Measurements from ENCODE around the gene DNAAF3.

Gene DNAAF3
- total RNA-seq = 0 to 0.88 (median 0) reads per million in 17 experiments

DNA sequence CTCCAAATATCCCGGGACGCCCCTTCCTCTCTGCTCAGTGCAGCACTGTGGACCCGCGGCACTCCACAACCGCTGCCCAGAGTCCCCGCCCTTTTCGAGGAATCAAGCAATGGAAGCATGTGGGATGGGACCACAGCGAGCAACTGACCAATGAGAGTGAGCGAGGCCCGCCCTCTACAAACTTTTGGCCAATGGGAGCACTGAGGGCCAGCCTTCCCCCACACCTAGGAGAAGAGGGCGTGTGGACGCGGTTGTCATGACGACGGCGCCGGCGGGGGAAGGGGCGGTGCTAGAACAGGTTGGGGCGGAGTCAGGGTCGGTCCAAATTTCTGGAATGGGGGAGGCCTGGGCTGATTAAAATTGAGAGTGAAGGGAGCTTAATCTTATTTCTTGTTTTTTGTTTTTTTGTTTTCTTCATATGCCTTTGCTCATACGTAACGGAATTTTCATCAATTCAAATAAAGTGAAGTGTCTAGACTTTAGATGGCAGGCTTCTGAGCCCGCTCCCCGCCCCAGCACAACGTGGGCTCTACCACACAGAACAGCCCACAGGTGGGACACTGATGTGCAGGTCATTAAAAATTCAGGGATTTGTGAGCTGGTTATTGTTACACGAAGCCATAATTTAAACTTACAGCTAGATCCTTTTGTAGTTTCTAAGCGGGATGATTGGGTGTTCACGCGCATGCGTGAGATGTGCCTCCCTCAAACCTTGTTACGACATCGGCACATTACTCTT lies at the start of gene DNAAF3:
TSS of gene DNAAF3 (minus strand) at position 84 of the 739 bp plus-strand sequence. CDS start 200 bp downstream, outside the sequence.
- peak; percentile 87 to 94 (median 90) for DNase-seq

GRCh38 chr19:55213547-55213946 lies 47.1 kb upstream of the DNAAF3 start:
- DNase-seq = no peak

DNA sequence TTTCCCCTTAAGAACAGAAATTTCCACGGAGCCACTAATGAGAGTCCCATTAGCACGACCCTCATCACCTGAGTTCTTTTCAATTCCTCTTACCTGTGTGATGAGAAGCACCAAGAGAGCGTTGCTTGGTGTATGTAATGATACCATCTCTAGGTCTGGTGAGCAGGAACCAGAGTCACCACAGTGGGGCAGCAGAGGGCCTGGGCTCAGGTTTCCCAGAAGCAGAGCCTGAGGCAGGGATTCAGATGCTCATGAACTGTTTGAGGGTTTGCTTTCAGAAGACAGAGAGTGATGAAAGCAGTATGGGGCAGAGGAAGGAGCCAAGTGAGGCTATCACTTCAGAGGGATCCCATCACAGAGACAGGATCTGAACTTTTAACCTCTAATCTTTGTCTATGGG lies 46.0 kb upstream of the DNAAF3 start:
- DNase-seq = peak; percentile 45 to 73 (median 62)

DNA sequence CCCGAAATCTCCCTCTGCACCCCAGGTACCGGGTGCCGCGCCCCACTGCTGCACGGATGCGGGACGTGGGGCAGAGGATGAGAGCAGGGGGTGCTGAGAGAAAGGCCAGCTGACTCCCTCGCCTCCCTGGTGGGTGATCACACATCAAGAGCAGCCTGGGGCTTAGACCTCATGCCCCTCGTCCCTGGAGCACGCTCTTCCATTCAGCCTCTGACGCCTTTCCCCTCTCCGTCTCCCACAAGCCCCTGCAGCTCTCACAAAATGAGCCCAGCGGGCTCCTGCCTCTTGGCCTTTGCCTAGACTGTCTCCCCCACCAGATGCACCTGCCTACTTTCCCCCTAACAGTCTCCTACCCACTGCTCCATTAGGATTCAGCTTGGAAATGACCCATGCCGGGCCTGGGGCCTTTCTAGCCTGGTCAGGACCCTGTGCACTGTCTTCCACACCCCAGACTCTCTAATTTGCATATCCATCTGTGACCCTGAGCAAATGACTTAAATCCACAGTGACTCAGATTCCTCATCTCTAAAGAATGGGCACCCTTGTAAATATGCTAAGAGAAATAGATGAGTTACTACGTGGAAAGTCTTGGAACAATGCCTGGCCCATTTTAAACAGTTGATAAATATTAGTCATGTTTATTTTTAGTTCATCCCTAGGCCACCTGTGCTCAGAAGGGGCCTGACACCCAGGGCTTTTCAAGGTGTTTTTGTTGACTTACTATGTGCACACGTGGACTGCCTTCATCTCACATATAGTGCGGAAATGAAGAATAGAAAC lies 43.5 kb upstream of the DNAAF3 start:
- DNase-seq = no peak

DNA sequence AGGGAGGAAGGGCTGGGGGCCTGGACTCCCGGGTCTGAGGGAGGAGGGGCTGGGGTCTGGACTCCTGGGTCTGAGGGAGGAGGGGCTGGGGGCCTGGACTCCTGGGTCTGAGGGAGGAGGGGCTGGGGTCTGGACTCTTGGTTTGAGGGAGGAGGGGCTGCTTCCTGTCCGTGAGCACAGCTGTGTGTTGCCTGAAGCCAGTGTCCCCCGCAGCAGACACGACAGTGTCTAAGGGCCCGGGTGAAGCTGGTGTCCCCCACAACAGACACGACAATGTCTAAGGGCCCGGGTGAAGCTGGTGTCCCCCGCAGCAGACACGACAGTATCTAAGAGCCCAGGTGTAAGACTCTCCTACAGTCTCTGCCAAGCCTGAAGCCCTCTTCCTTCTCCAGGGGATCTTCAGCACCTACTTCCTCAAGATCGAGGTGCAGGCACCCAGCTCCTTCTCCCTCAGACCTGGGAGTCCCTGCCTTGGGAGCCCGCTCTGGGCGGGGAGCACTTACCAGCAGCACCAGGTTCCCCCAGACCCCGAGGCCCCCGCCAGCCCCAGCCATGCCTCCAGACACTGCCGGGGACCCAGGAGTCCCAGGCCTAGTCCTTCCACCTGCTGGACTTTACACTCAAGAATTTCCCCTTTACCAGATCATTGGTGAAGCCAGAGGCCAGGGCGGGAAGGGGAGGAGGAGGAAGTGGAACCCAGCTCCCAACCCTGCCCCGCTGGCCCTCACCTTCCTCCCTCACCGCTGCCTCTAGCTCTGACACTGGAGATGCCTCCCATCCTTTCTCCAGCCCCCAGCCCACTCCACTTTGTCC lies 42.7 kb upstream of the DNAAF3 start, which contains the start of gene PTPRH:
TSS of gene PTPRH (minus strand) at position 622 of the 813 bp plus-strand sequence. CDS start at position 554, 68 bp downstream.
- peak in 2 of 4 experiments; percentile 29 to 34 for DNase-seq

GRCh38 chr19:55206664-55207500 lies 40.5 kb upstream of the DNAAF3 start:
- peak; percentile 78 to 88 (median 86) for DNase-seq

GRCh38 chr19:55202199-55202598 lies 35.8 kb upstream of the DNAAF3 start:
- peak in 3 of 4 experiments; percentile 20 to 51 (median 41) for DNase-seq

GRCh38 chr19:55199620-55200204 lies 33.3 kb upstream of the DNAAF3 start:
- no peak for DNase-seq

DNA sequence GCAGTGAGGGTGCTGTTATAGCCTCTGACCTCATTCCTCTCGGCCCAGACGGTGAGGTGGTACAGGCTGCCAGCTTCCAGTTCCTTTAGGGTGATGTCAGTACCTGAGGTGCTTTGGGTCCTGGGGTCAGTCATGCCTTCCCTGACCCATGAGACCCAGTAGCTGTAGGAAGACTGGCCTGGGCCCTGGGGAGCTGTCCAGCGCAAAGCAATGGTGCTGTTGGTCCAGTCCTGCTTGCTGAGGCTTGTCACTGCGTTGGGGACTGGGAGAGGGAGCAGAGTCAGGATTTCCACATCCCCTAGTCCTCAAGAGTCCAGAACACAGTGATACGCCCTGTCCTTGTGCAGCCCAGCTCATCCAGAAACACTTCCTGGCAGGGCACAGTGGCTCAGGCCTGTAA lies 32.2 kb upstream of the DNAAF3 start:
- no peak for DNase-seq

DNA sequence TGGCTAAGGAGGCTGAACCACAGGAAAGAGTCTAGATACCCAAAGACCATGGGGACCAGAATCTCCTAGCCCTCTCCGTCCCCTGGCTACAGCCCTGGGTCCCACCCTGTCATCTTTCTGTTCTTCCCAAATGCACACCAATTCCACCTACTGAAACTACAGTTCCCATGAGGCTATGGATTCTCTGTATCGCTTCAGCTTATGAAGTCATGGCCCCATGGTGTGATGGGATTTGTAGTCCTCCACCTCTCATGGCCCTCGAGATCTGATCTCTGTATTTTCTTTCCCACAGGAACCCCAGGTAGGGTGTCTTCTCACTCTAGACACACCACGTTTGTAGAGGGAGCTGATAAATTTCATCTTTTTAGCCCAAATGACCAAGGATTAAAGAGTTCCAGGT lies 31.1 kb upstream of the DNAAF3 start:
- DNase-seq = peak in 3 of 4 experiments; percentile 20 to 26 (median 24)

DNA sequence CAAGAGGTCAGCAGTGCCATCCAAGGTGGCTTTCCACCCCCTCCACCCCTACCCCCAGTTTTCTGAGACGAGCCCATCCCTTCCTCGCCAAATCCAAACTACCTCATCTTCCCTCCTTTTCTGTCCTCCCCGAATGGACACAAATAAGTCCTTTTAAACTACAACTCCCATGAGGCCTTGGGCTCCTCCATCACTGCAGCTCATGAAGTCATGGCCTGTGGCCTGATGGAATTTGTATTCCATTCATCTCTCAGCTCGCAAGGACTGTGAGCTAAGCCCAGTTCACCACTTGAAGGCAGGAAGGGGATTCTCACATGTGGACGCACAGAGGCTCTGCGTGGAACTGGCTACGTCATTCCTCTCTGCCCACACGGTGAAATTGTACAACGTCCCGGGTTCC lies 30.4 kb upstream of the DNAAF3 start:
- no peak for DNase-seq

DNA sequence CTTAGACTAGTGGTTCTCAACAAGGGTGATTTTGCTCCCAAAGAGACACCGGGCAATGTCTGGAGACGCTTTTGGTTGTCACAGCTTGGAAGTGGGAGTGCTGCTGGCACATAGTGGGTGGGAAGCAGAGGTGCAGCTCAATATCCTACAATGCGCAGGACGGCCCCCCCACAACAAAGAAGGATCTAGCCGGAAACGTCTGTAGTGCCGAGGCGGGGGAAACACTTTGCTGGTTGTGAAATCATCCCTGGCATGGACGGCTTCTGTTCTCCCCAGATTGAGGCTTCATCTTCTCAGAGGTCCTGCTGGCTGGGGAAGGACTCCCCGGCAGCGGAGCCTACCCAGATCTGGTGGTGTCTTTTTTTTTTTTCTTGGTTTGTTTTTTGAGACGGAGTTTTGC lies 27.1 kb upstream of the DNAAF3 start:
- peak in 2 of 4 experiments; percentile 16 to 43 for DNase-seq

GRCh38 chr19:55189403-55189835 lies 23.0 kb upstream of the DNAAF3 start:
- peak; percentile 38 to 73 (median 62) for DNase-seq

DNA sequence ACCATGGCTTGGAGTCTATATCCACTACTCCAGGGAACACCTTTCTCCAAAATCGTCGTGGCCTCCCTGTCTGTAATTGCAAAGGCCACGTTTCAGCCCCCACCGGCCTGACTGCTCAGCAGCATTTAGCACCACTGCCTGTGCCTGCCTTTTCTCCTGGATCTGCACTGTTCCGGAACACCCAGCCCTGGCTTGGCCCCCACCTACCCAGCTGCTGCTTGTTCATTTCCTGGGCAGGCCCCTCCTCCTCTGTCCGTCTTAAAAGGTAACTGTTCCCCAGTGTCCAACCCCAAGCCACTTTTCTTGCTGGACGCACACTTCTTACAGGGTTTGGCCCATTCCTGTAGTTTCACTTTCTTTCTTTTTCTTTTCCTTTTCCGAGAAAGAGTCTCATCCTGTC lies 22.2 kb upstream of the DNAAF3 start:
- no peak for DNase-seq

GRCh38 chr19:55186080-55186479 lies 19.7 kb upstream of the DNAAF3 start:
- no peak for DNase-seq

DNA sequence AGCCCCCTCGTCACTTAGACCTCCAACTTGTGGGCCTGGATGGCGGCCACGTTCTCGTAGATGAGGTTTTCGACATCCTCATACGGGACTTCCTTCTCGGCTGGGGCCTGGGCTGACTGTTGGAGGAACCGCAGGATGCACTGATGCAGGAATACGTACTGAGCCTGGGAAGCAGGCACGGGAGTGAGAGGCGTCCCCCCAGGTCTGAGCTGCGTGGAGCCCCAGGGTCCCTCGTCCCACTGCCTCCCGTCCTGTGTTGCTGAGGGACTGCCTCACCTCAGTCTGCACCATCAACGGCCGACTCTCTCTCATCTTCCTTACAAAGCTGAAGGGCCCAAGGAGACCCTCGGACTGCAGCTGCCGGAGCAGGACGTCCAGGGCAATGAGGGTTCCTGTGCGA lies 15.3 kb upstream of the DNAAF3 start:
- DNase-seq = no peak

DNA sequence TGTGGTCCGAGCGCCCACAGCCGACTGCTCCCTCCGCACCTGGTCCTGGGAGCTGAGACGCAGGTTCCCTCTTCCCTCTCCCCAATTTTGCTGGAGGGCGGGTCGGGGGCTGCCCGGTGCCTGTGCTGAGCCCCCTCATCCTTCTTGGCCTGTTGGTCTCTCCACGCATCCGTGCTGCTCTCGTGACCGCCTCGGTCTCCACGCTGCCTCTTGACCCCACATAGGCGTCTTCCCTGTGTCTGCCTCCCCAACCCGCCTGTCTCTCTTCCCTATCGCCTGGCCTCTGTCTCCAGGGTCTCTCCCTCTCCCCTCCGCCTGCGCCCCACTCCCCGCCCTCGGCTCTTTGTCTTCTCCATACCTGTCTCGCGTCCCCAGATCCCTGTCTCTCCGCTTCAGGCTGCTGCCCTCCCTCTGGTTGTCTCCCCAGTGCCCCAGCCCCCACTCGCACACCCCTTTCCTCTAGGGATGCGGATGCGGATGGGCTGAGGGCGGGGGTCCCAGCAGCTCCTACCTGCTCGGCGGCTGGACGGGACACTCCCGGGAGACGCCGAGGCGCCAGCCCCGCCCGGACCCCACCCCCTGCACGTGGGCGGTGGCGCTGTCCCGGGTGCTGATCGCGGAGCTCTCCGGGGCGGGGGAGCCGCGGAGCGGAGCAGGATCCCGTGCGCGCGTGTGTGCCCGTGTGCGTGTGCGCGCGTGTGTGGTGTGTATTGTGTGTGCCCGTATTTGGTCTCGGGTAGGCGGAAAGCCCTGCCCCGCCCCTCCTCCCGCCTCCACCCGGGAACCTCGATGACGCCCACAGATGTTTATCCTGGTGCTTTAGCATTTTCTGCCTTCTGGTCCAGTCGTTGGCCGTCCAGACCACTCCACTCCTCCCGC lies 13.4 kb upstream of the DNAAF3 start, which contains the start of gene SYT5:
TSS of gene SYT5 (minus strand) at position 684 of the 879 bp plus-strand sequence. CDS start 1,248 bp downstream, outside the sequence.
- DNase-seq = peak; percentile 28 to 77 (median 55)

DNA sequence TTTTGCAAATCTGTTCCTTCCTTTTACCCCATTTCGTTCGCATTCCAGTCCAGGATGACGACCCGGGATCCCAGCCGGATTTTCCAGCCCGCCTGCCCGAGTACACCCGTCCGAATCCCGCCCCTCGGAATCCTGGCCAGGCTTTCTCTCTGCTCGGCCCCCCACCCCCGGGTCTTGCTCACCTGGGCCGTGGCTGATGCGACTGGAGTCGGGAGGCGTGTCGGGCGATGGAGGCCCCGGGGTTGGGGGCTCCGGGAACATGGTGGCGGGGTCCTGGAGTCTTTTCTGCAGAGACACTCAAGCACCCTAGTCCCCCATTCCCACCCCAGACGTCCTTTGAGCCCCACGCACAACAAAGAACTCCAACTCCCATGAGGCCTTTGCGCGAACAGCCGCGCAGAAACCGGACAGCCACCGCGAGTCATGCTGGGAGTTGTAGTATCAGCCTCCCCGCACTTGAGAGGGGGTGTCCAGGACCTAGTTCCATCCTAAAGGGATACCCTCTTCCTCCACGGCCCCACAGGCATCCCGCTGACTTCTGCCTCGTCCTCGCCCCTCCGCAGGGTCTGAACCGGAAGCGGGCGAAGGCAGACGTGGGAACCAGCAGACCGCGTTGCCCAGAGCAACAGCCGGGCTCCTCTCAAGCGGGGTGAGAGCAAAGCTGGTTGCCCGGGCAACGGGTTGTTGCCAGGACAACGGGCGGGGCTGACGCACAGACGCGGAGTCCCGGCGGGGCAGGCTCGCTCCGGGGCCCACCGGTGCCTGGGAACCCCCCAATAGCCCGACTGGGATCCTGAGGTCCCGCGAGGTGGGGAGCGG lies 12.6 kb upstream of the DNAAF3 start:
- peak; percentile 38 to 64 (median 52) for DNase-seq

- DNase-seq = no peak
These were observed 9.7 kb upstream of the DNAAF3 start for GRCh38 chr19:55176076-55176475.

Measured in suppressor macrophage (primary cell).